Fibroblast of villous mesenchyme (primary cell): ENCODE results near the gene MEN1. TPM values are rescaled to one million over a fixed set of nuclear protein-coding genes. Genes with fewer than 3 reads are reported as not detected.

Source experiments
- DNase-seq: peaks from one replicate; pipeline ENCODE4 v3.0.0-alpha.2; 2010; ENCODE audit warnings: low read depth
- H3K4me3 ChIP-seq: 2 replicates; pipeline ENCODE4 v1.5.1; 2011; ENCODE audit warnings: low read depth, mild to moderate bottlenecking, low read length
- total RNA-seq: library from RNA; depleted of rRNA; stranded (reverse); fragments of >200 nt; gene quantifications from 2 replicates; pipeline ENCODE4 v1.2.3, GENCODE V29; 2012
- TF ChIP-seq, protein P1 (sequence below): IDR thresholded peaks from 2 replicates; pipeline ENCODE4 v1.5.1; 2012; ENCODE audit warnings: low read depth, mild to moderate bottlenecking, low read length; ENCODE audit not compliant: insufficient read depth

MEN1 gene
- total RNA-seq, 1 donor: 17.7 TPM

GRCh38 chr11:64765291-64765850 lies 45.0 kb downstream of the MEN1 start:
- DNase-seq: no peak
- TF ChIP-seq, protein P1, sequence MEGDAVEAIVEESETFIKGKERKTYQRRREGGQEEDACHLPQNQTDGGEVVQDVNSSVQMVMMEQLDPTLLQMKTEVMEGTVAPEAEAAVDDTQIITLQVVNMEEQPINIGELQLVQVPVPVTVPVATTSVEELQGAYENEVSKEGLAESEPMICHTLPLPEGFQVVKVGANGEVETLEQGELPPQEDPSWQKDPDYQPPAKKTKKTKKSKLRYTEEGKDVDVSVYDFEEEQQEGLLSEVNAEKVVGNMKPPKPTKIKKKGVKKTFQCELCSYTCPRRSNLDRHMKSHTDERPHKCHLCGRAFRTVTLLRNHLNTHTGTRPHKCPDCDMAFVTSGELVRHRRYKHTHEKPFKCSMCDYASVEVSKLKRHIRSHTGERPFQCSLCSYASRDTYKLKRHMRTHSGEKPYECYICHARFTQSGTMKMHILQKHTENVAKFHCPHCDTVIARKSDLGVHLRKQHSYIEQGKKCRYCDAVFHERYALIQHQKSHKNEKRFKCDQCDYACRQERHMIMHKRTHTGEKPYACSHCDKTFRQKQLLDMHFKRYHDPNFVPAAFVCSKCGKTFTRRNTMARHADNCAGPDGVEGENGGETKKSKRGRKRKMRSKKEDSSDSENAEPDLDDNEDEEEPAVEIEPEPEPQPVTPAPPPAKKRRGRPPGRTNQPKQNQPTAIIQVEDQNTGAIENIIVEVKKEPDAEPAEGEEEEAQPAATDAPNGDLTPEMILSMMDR: peak; percentile 21
- H3K4me3 ChIP-seq: no peak overlapping the region

DNA sequence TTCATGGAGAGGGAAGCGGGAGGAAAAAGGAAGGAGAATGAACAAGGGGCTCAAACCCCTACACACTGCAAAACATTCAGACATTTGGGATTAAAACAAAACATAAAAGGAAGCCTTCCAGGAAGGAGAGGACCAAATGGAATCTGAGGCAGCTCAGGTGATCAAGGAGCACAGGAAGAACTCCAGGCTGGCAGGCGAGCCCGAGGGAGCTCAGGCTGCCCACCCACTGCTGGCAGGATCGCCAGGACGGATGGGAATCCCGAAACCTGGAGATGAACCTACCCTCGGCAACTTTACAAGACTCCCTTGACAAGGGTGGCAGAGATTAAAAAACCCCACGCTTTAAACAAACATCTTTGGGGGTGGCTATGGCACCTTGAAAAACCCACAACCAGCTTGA lies 45.6 kb downstream of the MEN1 start:
- no peak for DNase-seq
- TF ChIP-seq, protein P1: no peak
- H3K4me3 ChIP-seq: no peak overlapping the region

DNA sequence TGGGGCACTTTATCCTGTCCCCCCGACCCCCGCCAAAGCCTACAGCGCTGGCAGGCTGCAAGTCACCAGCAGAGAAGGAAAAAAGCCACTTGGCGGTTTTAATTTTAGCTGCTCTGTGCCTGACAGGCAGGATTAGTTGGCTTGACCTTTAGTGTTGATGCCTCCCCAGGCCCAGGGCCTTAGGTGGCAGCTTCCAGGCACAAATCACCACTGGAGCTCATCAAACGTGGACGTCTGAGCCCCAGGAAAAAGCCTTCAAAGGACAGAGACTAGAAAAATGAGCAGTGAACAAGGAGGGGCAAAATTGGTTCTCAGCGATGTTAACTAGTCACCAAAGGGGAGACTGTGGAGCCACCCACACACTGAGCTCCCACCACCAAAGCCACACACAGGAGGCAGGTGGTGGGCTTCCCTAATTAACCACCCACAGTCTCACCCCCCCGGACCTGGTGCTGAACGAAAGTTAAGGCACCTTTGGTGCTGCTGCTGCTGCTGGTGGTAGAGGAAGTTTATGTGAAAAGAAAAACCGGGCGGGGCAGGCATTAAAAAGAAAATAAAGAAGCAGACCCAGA lies 46.2 kb downstream of the MEN1 start:
- no peak for DNase-seq
- H3K4me3 ChIP-seq: no peak overlapping the region

DNA sequence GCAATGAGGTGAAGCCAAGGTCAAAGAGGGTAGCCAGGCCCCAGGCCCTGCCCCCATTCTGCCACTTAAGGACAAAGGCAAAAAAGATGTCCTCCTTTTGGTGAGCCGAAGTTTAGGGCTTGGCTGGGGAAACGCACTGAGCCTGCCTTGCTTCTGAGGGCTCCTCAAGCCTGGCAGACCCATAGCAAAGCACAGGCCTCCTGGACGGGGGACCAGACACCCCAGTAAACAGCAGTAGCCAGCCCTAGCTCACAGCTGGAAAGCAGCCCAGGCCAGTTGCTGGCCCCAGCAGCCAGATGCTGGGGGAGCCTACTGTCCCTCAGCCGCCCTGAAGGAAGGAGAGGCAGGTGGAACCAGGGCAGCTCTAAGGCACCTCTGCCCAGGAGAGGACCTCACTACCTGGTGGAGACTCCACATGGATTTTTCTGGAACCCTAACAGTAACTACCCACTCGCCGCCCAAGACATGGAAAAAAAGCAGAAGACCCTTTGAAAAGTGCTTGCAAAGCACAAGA lies 46.8 kb downstream of the MEN1 start:
- DNase-seq: no peak
- TF ChIP-seq, protein P1: no peak
- H3K4me3 ChIP-seq: no peak overlapping the region

More for the DNA sequence above, 46.2 kb downstream of the MEN1 start:
- TF ChIP-seq, protein P1: no peak

DNA sequence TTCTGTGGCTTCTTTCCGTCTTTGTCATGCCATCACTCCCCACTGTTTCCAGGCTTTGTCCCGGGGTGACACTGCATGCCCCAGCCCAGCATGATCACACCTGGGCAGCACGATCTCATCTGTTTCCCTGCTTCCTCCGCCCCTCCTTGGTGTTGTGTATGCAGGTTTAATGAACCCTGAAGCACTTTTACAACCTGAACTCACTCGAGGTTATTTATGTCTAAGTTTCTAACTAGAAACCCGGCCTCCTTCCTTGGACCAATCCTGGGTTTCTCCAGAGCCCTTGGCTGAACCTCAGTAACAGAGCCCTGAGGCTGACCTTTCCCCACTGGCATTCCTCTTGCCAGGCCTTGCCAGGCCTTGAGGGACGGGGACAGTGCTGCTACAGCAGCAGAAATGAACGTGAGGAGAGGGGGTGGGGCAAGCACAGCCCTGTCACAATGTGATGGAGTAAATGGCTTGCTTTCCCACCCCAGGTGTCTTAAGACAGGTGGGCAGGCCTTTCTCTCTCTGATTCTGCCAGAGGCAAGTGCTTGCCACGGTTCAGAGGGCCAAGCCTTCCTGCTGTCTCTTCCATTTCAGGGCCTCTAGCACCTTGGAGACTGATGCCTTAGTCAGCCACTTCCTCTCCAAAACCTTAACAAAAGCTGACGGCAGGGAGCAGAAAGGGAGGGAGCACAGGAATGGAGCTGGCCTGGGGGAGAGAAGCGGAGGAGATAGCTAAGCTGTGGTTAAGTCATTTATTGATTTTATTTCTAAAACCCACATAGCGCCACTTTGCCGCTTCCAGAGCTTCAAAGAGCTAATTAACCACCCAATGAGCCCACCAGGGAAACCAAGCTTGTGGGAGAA lies 47.5 kb downstream of the MEN1 start:
- peak; percentile 46 for DNase-seq
- TF ChIP-seq, protein P1: no peak
- H3K4me3 ChIP-seq: no peak overlapping the region

DNA sequence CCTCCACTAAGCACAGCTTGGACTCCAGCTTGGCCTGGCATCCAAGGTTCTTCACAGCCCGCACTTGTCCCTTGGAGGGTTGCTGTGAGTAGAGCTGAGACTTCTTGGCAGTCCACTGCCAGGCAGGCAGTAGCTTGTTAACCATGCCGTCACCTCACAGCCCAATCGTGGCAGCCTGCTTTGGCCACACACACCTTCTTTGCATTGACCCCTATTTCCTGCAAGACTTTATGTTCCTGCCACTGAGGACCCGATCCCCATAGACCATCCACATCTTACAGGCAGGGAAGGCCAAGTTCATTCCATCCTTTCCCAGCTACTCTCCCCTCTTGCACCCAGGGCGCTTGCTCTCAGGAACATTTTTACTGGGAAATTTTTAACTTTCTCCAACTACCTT lies 48.1 kb downstream of the MEN1 start:
- no peak for DNase-seq
- TF ChIP-seq, protein P1: no peak
- H3K4me3 ChIP-seq: no peak overlapping the region
